Fibroblast of lung (primary cell): Measurements from ENCODE around the gene ZNF581. TPM values are rescaled to one million over a fixed set of nuclear protein-coding genes. Genes with fewer than 3 reads are reported as not detected.

Experiments
- DNase-seq, 2 donors: peaks; one replicate each; pipeline versions ENCODE4 v3.0.0 to v3.0.0-alpha.2; 2010; ENCODE audit warnings: low read depth in 2 of 2
- H2AFZ ChIP-seq: 2 replicates; pipeline ENCODE4 v1.5.1; 2012; ENCODE audit warnings: low read length, control low read depth, inconsistent platforms
- H3K27ac ChIP-seq: 2 replicates; pipeline ENCODE4 v1.5.1; 2011; ENCODE audit warnings: low read length, control low read depth; ENCODE audit not compliant: insufficient read depth
- H3K27me3 ChIP-seq: 2 replicates; pipeline ENCODE4 v1.5.1; 2011; ENCODE audit warnings: mild to moderate bottlenecking, low read length; ENCODE audit not compliant: control insufficient read depth, insufficient read depth
- H3K36me3 ChIP-seq: 2 replicates; pipeline ENCODE4 v1.5.1; 2011; ENCODE audit warnings: low read length; ENCODE audit not compliant: control insufficient read depth, insufficient read depth
- H3K4me1 ChIP-seq: 2 replicates; pipeline ENCODE4 v1.5.1; 2011; ENCODE audit warnings: low read length; ENCODE audit not compliant: control insufficient read depth, insufficient read depth; ENCODE audit errors: extremely low read depth
- H3K4me2 ChIP-seq: 2 replicates; pipeline ENCODE4 v1.5.1; 2011; ENCODE audit warnings: low read length, control low read depth; ENCODE audit not compliant: insufficient read depth; ENCODE audit errors: extremely low read depth
- H3K4me3 ChIP-seq, 4 experiments: fragments of 200-600 bp in 1 of 4; sonication (generic) in 1 of 4; replicated peaks in 1 of 4; 2 replicates each; pipeline ENCODE4 v1.5.1; 2011 to 2016; ENCODE audit warnings: low read length in 4 of 4, low read depth in 3 of 4, mild to moderate bottlenecking in 3 of 4, control low read depth in 2 of 4, inconsistent platforms in 1 of 4, mixed read lengths in 1 of 4; ENCODE audit not compliant: insufficient read depth in 1 of 4; ENCODE audit errors: control extremely low read depth in 1 of 4
- H3K79me2 ChIP-seq: 2 replicates; pipeline ENCODE4 v1.5.1; 2012; ENCODE audit warnings: mild to moderate bottlenecking, low read length, inconsistent platforms; ENCODE audit not compliant: control insufficient read depth, insufficient read depth
- H3K9ac ChIP-seq: 2 replicates; pipeline ENCODE4 v1.5.1; 2011; ENCODE audit warnings: mild to moderate bottlenecking, low read length, control low read depth; ENCODE audit not compliant: insufficient read depth
- H3K9me3 ChIP-seq: 2 replicates; pipeline ENCODE4 v1.5.1; 2012; ENCODE audit warnings: low read depth, low read length; ENCODE audit not compliant: control insufficient read depth, insufficient read depth
- H4K20me1 ChIP-seq: 2 replicates; pipeline ENCODE4 v1.5.1; 2011; ENCODE audit warnings: low read length; ENCODE audit not compliant: control insufficient read depth, insufficient read depth; ENCODE audit errors: extremely low read depth
- EZH2 ChIP-seq: IDR thresholded peaks from 2 replicates; pipeline ENCODE4 v1.5.1; 2012; ENCODE audit warnings: low read length, control low read depth, mild to moderate bottlenecking; ENCODE audit errors: missing control alignments
- polyA plus RNA-seq, 2 donors: library from polyadenylated mRNA; depleted of rRNA in 1 of 2; stranded (reverse) in 1 of 2; unstranded in 1 of 2; fragments of >200 nt; gene quantifications; 2 replicates each; pipeline ENCODE4 v1.2.1, GENCODE V29; 2011 to 2012; ENCODE audit warnings: missing spikeins in 1 of 2
- total RNA-seq: library from RNA; depleted of rRNA; stranded (reverse); fragments of >200 nt; gene quantifications from 2 replicates; pipeline ENCODE4 v1.2.1, GENCODE V29; 2014
- TF ChIP-seq, protein P1 (sequence below), 2 donors: IDR thresholded peaks in 1 of 2; conservative IDR thresholded peaks in 1 of 2; 1 replicate in 1 of 2; 2 replicates in 1 of 2; pipeline ENCODE4 v1.5.1; 2011 to 2012; ENCODE audit warnings: low read length in 2 of 2, control low read depth in 1 of 2, inconsistent platforms in 1 of 2, low read depth in 1 of 2, mild to moderate bottlenecking in 1 of 2

ZNF581 gene
- total and polyA plus RNA-seq, 2 donors (not counting 1 experiment from before 2014, with no cell fraction given) = 9.2 to 33.4 TPM

DNA sequence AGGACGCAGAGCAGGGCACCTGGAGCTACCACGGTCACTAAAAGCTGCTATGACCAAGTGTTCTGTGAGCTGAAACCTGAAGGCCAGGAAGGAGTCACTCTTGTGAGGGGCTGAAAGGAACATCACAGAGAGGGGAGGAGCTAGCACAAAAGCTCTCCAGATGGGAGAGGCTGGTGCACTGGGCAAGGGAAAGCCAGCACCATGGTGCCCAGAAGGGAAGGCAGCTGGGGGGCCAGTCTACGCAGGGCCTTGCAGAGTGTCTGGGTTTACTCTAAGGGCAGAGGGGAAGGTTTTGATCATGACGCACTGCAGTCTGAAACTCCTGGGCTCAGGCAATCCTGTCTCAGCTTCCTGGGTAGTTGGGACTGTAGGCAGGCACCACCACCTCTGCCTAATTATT lies 6.7 kb upstream of the ZNF581 start:
- Histone ChIP-seq H4K20me1 (no peaks in the 10 kb centered on the region), H3K27ac (no peak overlapping the region), H2AFZ (no peak overlapping the region), H3K36me3 (peaks cover 5% of the 10 kb centered on the region), H3K4me2 (no peak overlapping the region), H3K4me3 (peak overlapping the region in 1 of 4 experiments; percentile 99), H3K27me3 (no peaks in the 10 kb centered on the region), H3K79me2 (peaks cover 42% of the 10 kb centered on the region), H3K4me1 (peaks cover 12% of the 10 kb centered on the region), H3K9ac (no peak overlapping the region), H3K9me3 (no peaks in the 10 kb centered on the region)
- no peak for DNase-seq
- TF ChIP-seq, protein P1, sequence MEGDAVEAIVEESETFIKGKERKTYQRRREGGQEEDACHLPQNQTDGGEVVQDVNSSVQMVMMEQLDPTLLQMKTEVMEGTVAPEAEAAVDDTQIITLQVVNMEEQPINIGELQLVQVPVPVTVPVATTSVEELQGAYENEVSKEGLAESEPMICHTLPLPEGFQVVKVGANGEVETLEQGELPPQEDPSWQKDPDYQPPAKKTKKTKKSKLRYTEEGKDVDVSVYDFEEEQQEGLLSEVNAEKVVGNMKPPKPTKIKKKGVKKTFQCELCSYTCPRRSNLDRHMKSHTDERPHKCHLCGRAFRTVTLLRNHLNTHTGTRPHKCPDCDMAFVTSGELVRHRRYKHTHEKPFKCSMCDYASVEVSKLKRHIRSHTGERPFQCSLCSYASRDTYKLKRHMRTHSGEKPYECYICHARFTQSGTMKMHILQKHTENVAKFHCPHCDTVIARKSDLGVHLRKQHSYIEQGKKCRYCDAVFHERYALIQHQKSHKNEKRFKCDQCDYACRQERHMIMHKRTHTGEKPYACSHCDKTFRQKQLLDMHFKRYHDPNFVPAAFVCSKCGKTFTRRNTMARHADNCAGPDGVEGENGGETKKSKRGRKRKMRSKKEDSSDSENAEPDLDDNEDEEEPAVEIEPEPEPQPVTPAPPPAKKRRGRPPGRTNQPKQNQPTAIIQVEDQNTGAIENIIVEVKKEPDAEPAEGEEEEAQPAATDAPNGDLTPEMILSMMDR (conservative IDR thresholded peaks at IDR 0.05 in 1 of 2, IDR thresholded peaks at IDR 0.05 in 1 of 2; ENCODE audit: low read depth in 1 of 2, low read length in 2 of 2) = no peak
- TF ChIP-seq EZH2 = no peak

DNA sequence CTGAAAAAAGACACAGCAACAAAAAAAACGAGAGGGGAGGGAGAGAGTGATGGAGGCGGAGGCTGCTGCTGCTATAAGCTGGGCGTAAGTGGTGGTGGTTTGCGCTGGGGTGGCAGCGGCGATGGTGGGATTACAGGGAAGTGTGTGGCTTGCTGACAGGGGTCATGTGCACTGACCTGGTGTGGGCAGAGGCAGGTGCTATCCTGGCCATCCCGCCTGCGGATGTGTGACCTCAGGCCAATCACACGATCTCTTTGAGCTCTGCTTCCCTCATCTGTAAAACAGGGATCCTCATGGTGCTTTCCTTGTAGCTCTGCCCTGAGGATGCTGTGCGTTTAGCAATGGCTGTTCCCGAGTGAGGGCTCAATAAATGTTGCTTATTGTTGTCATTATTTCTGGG lies 5.9 kb upstream of the ZNF581 start:
- Histone ChIP-seq H3K4me3 (no peak overlapping the region), H3K9me3 (no peaks in the 10 kb centered on the region), H4K20me1 (no peaks in the 10 kb centered on the region), H3K4me2 (no peak overlapping the region), H3K4me1 (peaks cover 12% of the 10 kb centered on the region), H3K36me3 (peaks cover 5% of the 10 kb centered on the region), H3K9ac (no peak overlapping the region), H3K27me3 (no peaks in the 10 kb centered on the region), H2AFZ (no peak overlapping the region), H3K79me2 (peaks cover 45% of the 10 kb centered on the region), H3K27ac (no peak overlapping the region)
- DNase-seq = no peak
- TF ChIP-seq EZH2 = no peak
- TF ChIP-seq, protein P1 (conservative IDR thresholded peaks at IDR 0.05 in 1 of 2, IDR thresholded peaks at IDR 0.05 in 1 of 2; ENCODE audit: low read depth in 1 of 2, low read length in 2 of 2) = no peak

DNA sequence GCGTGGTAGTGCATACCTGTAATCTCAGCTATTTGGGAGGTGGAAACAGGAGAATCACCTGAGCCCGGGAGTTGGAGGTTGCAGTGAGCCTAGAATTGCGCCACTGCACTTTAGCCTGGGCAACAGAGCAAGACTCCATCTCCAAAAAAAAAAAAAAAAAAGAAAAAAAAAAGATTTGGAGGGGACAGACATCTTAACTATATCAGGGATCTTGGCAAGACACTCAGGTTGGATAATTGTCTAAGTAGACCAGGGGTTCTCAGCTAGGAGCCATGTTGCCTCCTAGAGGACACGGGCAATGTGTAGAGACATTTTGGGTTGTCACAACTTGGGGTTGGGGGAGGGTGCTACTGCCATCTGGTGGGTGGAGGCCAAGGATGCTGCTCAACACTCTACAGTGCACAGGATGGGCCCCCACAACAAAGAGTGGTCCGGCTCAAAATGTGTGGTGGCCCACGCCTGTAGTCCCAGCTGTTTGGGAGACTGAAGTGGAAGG lies 4.5 kb upstream of the ZNF581 start:
- Histone ChIP-seq H3K4me3 (no peak overlapping the region), H3K36me3 (peaks cover 5% of the 10 kb centered on the region), H4K20me1 (no peaks in the 10 kb centered on the region), H3K27ac (no peak overlapping the region), H3K9me3 (no peaks in the 10 kb centered on the region), H3K9ac (no peak overlapping the region), H3K27me3 (no peaks in the 10 kb centered on the region), H3K4me1 (peaks cover 19% of the 10 kb centered on the region), H3K4me2 (no peak overlapping the region), H2AFZ (no peak overlapping the region), H3K79me2 (peaks cover 52% of the 10 kb centered on the region)
- DNase-seq = peak; percentile 28 to 33
- TF ChIP-seq, protein P1 (conservative IDR thresholded peaks at IDR 0.05 in 1 of 2, IDR thresholded peaks at IDR 0.05 in 1 of 2; ENCODE audit: low read depth in 1 of 2, low read length in 2 of 2) = peak; percentile 46 to 48
- no peak for TF ChIP-seq EZH2
